Measurements from ENCODE around the gene HS3ST6. TPM values are rescaled to one million over a fixed set of nuclear protein-coding genes. Genes with fewer than 3 reads are reported as not detected.
A peak's percentile ranks its signal among the peaks of the same experiment; 100 is the strongest.
"Not testable (repeated sequence)": the region's sequence is repeated elsewhere in the genome, so short reads cannot be mapped to it uniquely, and the experiment has no call there.

The HS3ST6 gene
- polyA plus RNA-seq, 4 donors, result 0.04 TPM; not detected in 3

DNA sequence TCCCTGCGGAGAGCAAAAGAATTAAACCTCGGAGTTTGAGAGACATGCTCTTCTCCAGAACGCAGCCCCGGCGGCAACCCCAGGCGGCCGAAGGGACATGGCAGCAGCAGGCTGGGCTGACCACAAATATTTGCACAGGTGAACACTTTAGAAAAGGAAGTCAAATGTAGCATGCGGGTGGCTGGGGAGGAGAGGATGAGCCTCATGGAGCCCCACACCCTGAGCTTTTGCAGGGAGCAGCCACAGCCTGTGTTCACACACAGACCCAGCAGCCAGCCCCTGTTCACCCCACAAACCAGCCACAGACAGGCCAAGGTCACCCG lies 17.8 kb downstream of the HS3ST6 start:
- no peaks in the 10 kb centered on the region for H3K36me3 ChIP-seq (ENCODE audit: control insufficient read depth in 3 of 3, insufficient read depth in 2 of 3, low read depth in 1 of 3, low read length in 3 of 3)
- no peak overlapping the region for H3K27ac ChIP-seq (ENCODE audit: low read depth in 1 of 3, low read length in 2 of 3)
- FAIRE-seq, result no peak
- 9 to 65% (median 47%) methylated on average over 9 of the region's 9 CpGs for WGBS, 3 donors
- no peak overlapping the region for H3K4me3 ChIP-seq (ENCODE audit: low read depth in 1 of 3, low read length in 3 of 3)
- DNase-seq, result no peak
- H3K4me1 ChIP-seq (ENCODE audit: control insufficient read depth in 3 of 3, insufficient read depth in 2 of 3, low read depth in 1 of 3, low read length in 2 of 3), result peaks cover 0 to 27% (median 0%) of the 10 kb centered on the region in 3 donors
- no peaks in the 10 kb centered on the region for H3K27me3 ChIP-seq (ENCODE audit: control insufficient read depth in 3 of 3, insufficient read depth in 3 of 3, low read length in 3 of 3)
- no peaks in the 10 kb centered on the region for H3K9me3 ChIP-seq (ENCODE audit: control insufficient read depth in 2 of 2, insufficient read depth in 1 of 2, low read depth in 1 of 2, low read length in 1 of 2)

DNA sequence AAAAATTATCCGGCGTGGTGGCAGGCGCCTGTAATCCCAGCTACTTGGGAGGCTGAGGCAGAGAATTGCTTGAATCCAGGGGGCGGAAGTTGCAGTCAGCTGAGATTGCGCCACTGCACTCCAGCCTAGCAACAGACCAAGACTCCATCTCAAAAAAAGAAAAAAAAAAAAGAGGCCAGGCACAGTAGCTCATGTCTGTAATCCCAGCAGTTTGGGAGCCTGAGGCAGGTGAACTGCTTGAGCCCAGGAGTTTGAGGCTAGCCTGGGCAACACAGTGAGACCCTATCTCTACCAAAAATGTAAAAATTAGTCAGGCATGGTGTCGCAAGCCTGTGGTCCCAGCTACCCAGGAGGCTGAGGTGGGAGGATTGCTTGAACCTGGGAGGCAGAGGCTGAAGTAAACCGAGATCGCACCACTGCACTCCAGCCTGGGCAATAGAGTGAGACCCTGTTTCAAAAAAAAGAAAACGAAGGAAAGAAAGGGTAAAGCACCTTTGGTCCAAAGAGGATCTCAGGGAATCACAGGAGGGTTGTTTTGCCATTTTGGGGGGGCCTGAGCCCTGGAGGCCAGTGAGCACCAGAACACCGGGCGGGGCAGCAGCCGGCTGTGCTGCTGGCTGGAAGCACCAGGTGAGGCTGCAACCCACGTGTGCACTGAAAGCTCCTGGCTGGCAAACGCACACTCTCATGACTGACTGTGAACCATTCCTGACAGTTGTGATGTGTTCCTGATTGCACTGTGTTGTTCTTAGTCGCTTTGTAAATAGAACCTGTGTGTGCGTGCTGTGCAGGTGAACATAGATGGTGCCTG lies 18.4 kb downstream of the HS3ST6 start:
- FAIRE-seq, result no peak
- Histone ChIP-seq H3K36me3 (ENCODE audit: control insufficient read depth in 3 of 3, insufficient read depth in 2 of 3, low read depth in 1 of 3, low read length in 3 of 3) (no peaks in the 10 kb centered on the region), H3K27me3 (ENCODE audit: control insufficient read depth in 3 of 3, insufficient read depth in 3 of 3, low read length in 3 of 3) (no peaks in the 10 kb centered on the region), H3K9me3 (ENCODE audit: control insufficient read depth in 2 of 2, insufficient read depth in 1 of 2, low read depth in 1 of 2, low read length in 1 of 2) (no peaks in the 10 kb centered on the region), H3K27ac (ENCODE audit: low read depth in 1 of 3, low read length in 2 of 3) (no peak overlapping the region), H3K4me1 (ENCODE audit: control insufficient read depth in 3 of 3, insufficient read depth in 2 of 3, low read depth in 1 of 3, low read length in 2 of 3) (peaks cover 0 to 32% (median 0%) of the 10 kb centered on the region in 3 donors), H3K4me3 (ENCODE audit: low read depth in 1 of 3, low read length in 3 of 3) (no peak overlapping the region)
- 49 to 75% (median 52%) methylated on average over 16 of the region's 16 CpGs for WGBS, 3 donors
- DNase-seq, result peak; percentile 60 to 70

DNA sequence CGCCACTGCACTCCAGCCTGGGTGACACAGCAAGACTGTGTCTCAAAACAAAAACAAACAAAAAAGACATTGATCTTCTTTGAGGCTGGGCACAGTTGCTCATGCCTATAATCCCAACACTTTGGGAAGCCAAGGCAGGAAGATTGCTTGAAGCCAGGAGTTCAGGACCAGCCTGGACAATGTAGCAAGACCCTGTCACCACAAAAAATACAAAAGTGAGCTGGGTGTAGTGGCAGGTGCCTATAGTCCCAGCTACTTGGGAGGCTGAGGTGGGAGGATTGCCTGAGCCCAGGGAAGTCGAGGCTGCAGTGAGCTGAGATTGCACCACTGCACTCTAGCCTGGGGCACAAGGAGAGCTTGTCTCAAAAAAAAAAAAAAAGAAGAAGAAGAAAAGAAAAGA lies 20.5 kb downstream of the HS3ST6 start:
- not testable (repeated sequence) for H3K36me3 ChIP-seq (ENCODE audit: control insufficient read depth in 3 of 3, insufficient read depth in 2 of 3, low read depth in 1 of 3, low read length in 3 of 3); FAIRE-seq; H3K4me3 ChIP-seq (ENCODE audit: low read depth in 1 of 3, low read length in 3 of 3); H3K9me3 ChIP-seq (ENCODE audit: control insufficient read depth in 2 of 2, insufficient read depth in 1 of 2, low read depth in 1 of 2, low read length in 1 of 2); DNase-seq; H3K27ac ChIP-seq (ENCODE audit: low read depth in 1 of 3, low read length in 2 of 3); H3K27me3 ChIP-seq (ENCODE audit: control insufficient read depth in 3 of 3, insufficient read depth in 3 of 3, low read length in 3 of 3)
- peaks cover 0 to 33% (median 0%) of the 10 kb centered on the region in 3 donors for H3K4me1 ChIP-seq (ENCODE audit: control insufficient read depth in 3 of 3, insufficient read depth in 2 of 3, low read depth in 1 of 3, low read length in 2 of 3)
- WGBS, 3 donors, result 73 to 88% (median 84%) methylated on average over 2 of the region's 2 CpGs

DNA sequence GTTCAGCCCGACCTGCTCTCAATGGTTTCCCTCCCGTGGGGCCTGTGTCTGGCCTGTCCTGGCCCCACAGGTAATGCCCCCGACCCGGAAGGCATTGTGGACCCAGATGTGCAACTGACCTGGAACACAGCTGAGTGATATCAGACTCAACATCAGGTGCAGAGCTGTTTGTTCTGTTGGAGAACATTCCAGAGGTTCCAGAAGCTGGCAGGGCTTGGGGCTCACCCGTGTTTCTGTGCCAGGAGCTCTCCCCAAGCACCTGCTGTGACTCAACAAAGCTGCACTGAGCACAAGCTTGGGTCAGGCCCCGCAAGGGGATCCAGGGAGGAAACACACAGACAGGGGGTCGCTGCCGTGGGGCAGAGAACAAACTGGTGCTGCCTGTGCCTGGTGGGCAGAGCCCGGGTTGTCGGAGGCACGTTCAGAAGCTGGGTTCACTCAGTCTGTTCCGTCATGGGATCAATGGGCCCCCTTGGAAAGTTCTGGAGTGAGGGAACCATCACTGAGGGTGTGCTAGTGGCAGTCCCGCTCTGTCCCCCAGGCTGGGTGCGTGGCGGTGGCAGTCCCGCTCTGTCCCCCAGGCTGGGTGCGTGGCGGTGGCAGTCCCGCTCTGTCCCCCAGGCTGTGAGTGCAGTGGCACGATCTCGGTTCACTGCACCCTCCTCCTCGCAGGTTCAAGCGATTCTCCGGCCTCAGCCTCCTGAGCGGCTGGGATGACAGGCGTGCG lies 22.1 kb downstream of the HS3ST6 start:
- H3K4me3 ChIP-seq (ENCODE audit: low read depth in 1 of 3, low read length in 3 of 3), result no peak overlapping the region
- 66 to 78% (median 67%) methylated on average over 26 to 27 of the region's 27 CpGs for WGBS, 3 donors
- H3K27me3 ChIP-seq (ENCODE audit: control insufficient read depth in 3 of 3, insufficient read depth in 3 of 3, low read length in 3 of 3), result peaks cover 0 to under 1% (median 0%) of the 10 kb centered on the region in 3 donors
- DNase-seq, result peak in 1 of 2 donors; percentile 67
- no peak overlapping the region for H3K27ac ChIP-seq (ENCODE audit: low read depth in 1 of 3, low read length in 2 of 3)
- no peaks in the 10 kb centered on the region for H3K36me3 ChIP-seq (ENCODE audit: control insufficient read depth in 3 of 3, insufficient read depth in 2 of 3, low read depth in 1 of 3, low read length in 3 of 3)
- no peak for FAIRE-seq
- H3K9me3 ChIP-seq (ENCODE audit: control insufficient read depth in 2 of 2, insufficient read depth in 1 of 2, low read depth in 1 of 2, low read length in 1 of 2), result no peaks in the 10 kb centered on the region
- H3K4me1 ChIP-seq (ENCODE audit: control insufficient read depth in 3 of 3, insufficient read depth in 2 of 3, low read depth in 1 of 3, low read length in 2 of 3), result peaks cover 0 to 33% (median 0%) of the 10 kb centered on the region in 3 donors

GRCh38 chr16:1895068-1895467 lies 23.1 kb downstream of the HS3ST6 start:
- Histone ChIP-seq H3K27ac (ENCODE audit: low read depth in 1 of 3, low read length in 2 of 3) (peak overlapping the region in 2 of 3 donors; percentile 60 to 67), H3K9me3 (ENCODE audit: control insufficient read depth in 2 of 2, insufficient read depth in 1 of 2, low read depth in 1 of 2, low read length in 1 of 2) (no peaks in the 10 kb centered on the region), H3K4me1 (ENCODE audit: control insufficient read depth in 3 of 3, insufficient read depth in 2 of 3, low read depth in 1 of 3, low read length in 2 of 3) (peaks cover 0 to 26% (median 0%) of the 10 kb centered on the region in 3 donors), H3K36me3 (ENCODE audit: control insufficient read depth in 3 of 3, insufficient read depth in 2 of 3, low read depth in 1 of 3, low read length in 3 of 3) (no peaks in the 10 kb centered on the region), H3K4me3 (ENCODE audit: low read depth in 1 of 3, low read length in 3 of 3) (no peak overlapping the region), H3K27me3 (ENCODE audit: control insufficient read depth in 3 of 3, insufficient read depth in 3 of 3, low read length in 3 of 3) (peaks cover 0 to 7% (median 2%) of the 10 kb centered on the region in 3 donors)
- peak; percentile 81 to 85 for DNase-seq
- WGBS, 3 donors, result 16 to 63% (median 51%) methylated on average over 5 of the region's 5 CpGs
- no peak for FAIRE-seq

- peaks cover 0 to 20% (median 0%) of the 10 kb centered on the region in 3 donors for H3K4me1 ChIP-seq (ENCODE audit: control insufficient read depth in 3 of 3, insufficient read depth in 2 of 3, low read depth in 1 of 3, low read length in 2 of 3)
- H3K27me3 ChIP-seq (ENCODE audit: control insufficient read depth in 3 of 3, insufficient read depth in 3 of 3, low read length in 3 of 3), result peaks cover 0 to 9% (median 2%) of the 10 kb centered on the region in 3 donors
- no peak overlapping the region for H3K27ac ChIP-seq (ENCODE audit: low read depth in 1 of 3, low read length in 2 of 3)
- no peak overlapping the region for H3K4me3 ChIP-seq (ENCODE audit: low read depth in 1 of 3, low read length in 3 of 3)
- H3K36me3 ChIP-seq (ENCODE audit: control insufficient read depth in 3 of 3, insufficient read depth in 2 of 3, low read depth in 1 of 3, low read length in 3 of 3), result no peaks in the 10 kb centered on the region
- FAIRE-seq (no peak), DNase-seq (no peak)
- 51 to 63% (median 58%) methylated on average over 4 of the region's 4 CpGs for WGBS, 3 donors
- no peaks in the 10 kb centered on the region for H3K9me3 ChIP-seq (ENCODE audit: control insufficient read depth in 2 of 2, insufficient read depth in 1 of 2, low read depth in 1 of 2, low read length in 1 of 2)
These were observed 27.5 kb downstream of the HS3ST6 start for GRCh38 chr16:1890708-1891050.

DNA sequence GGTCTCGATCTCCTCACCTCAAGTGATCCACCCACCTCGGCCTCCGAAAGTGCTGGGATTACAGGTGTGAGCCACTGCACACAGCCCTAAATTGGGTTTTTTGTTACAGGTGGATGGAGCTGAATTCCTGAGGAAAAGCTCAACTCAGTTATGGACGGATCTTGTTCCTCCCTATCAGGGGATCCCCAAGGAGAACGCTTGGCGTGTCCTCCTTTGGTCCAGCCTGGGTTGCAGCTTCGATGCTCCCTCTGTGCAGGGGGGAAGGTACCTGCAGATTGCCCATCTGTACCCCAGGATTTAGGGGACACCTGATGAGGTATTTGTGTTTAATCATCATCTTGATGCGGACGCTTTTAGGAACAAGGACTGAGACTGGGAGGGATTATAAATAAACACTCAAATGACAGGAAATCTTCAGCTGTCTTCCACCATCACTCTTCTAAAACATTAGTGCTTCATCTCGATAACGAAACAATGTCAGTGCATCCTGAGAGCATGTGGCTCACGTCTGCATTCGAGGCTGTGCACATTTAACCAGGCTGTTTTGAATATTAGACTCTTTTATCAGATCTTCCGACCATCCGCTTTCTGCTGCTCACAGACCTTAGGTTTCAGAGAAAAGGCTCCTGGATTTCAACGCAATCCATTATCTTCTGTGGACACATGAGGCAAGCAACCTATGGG lies 28.0 kb downstream of the HS3ST6 start:
- H3K27ac ChIP-seq (ENCODE audit: low read depth in 1 of 3, low read length in 2 of 3), result no peak overlapping the region
- FAIRE-seq, result no peak
- peaks cover 0 to 9% (median 2%) of the 10 kb centered on the region in 3 donors for H3K27me3 ChIP-seq (ENCODE audit: control insufficient read depth in 3 of 3, insufficient read depth in 3 of 3, low read length in 3 of 3)
- DNase-seq, result no peak
- H3K36me3 ChIP-seq (ENCODE audit: control insufficient read depth in 3 of 3, insufficient read depth in 2 of 3, low read depth in 1 of 3, low read length in 3 of 3), result no peaks in the 10 kb centered on the region
- peaks cover 0 to 16% (median 0%) of the 10 kb centered on the region in 3 donors for H3K4me1 ChIP-seq (ENCODE audit: control insufficient read depth in 3 of 3, insufficient read depth in 2 of 3, low read depth in 1 of 3, low read length in 2 of 3)
- H3K9me3 ChIP-seq (ENCODE audit: control insufficient read depth in 2 of 2, insufficient read depth in 1 of 2, low read depth in 1 of 2, low read length in 1 of 2), result no peaks in the 10 kb centered on the region
- WGBS, 3 donors, result 57 to 64% (median 61%) methylated on average over 16 of the region's 16 CpGs
- no peak overlapping the region for H3K4me3 ChIP-seq (ENCODE audit: low read depth in 1 of 3, low read length in 3 of 3)

DNA sequence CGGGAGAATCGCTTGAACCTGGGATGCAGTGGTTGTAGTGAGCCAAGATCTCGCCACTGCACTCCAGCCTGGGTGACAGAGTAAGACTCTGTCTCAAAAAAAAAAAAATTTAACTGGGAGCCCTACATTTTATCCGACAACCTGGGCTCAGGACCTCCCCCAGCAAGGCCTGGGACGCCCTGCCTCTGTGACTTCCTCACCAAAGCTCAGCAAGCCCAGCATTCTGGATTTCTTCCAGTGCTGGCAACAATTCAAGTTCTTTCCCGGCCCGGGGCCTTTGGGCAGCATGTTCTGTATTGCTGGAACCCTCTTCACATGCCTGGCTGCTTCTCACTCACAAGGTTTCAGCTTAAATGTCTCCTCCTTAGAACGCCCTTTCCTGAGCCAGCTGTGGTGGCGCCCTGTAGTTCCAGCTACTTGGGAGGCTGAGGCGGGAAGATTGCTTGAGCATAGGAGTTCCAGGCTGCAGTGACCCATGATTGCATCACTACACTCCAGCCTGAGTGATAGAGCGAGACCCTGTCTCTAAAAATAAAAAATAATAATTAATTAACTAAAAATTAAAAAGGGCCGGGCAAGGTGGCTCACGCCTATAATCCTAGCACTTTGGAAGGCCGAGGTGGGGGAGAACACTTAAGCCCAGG lies 30.4 kb downstream of the HS3ST6 start:
- Histone ChIP-seq H3K4me3 (ENCODE audit: low read depth in 1 of 3, low read length in 3 of 3) (no peak overlapping the region), H3K27me3 (ENCODE audit: control insufficient read depth in 3 of 3, insufficient read depth in 3 of 3, low read length in 3 of 3) (peaks cover 0 to 9% (median 2%) of the 10 kb centered on the region in 3 donors), H3K36me3 (ENCODE audit: control insufficient read depth in 3 of 3, insufficient read depth in 2 of 3, low read depth in 1 of 3, low read length in 3 of 3) (no peaks in the 10 kb centered on the region), H3K4me1 (ENCODE audit: control insufficient read depth in 3 of 3, insufficient read depth in 2 of 3, low read depth in 1 of 3, low read length in 2 of 3) (no peaks in the 10 kb centered on the region), H3K27ac (ENCODE audit: low read depth in 1 of 3, low read length in 2 of 3) (no peak overlapping the region), H3K9me3 (ENCODE audit: control insufficient read depth in 2 of 2, insufficient read depth in 1 of 2, low read depth in 1 of 2, low read length in 1 of 2) (no peaks in the 10 kb centered on the region)
- 77 to 79% (median 77%) methylated on average over 14 of the region's 14 CpGs for WGBS, 3 donors
- no peak for DNase-seq
- no peak for FAIRE-seq
